Jurkat, Clone E6-1 (cell line): ENCODE results near the gene FBXL19.

ENCODE experiments used
- DNase-seq: peaks from one replicate; pipeline ENCODE4 v3.0.0-alpha.2; 2011; ENCODE audit warnings: low read depth, low spot score
- H3K4me3 ChIP-seq: 2 replicates; pipeline ENCODE4 v1.5.1; 2011; ENCODE audit warnings: mild to moderate bottlenecking, low read length, control low read depth, moderate library complexity

The FBXL19 gene

GRCh38 chr16:30997725-30998711, 74.6 kb downstream of the FBXL19 start:
- no peak overlapping the region for H3K4me3 ChIP-seq
- DNase-seq: no peak
